ENCODE results near the gene KIRREL3.

KIRREL3 gene

GRCh38 chr11:126457817-126458216 lies 542.8 kb downstream of the KIRREL3 start:
- no peak for DNase-seq

DNA sequence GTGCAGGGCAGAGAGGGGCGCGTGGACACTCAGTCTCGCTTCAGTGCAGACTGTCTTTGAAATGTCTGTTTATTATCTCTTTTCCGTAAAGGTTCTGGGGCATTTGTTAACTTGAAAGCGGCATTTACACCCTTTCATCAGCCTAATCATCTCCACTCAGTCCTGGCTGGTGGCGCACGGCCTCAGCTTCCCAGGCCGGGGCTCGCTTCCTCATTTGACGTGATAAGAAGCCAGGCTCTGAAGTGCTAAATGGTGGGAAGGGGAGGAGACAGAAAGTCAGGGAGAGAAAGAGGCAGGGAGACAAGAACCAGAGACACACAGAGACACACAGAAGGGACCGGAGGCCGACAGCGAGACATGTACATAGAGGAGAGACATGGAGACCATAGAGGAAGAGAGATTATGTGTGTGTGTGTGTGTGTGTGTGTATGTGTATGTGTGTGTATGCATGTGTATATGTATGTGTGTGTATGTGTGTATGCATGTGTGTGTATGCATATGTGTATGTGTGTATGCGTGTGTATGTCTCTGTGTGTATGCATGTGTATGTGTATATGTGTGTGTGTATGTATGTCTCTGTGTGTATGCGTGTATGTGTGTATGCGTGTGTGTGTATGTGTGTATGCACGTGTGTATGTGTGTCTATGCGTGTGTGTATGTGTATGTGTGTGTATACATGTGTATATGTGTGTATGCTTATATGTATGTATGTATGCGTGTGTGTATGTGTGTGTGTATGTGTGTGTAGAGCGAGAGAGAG lies 543.6 kb downstream of the KIRREL3 start:
- DNase-seq, result no peak

GRCh38 chr11:126456089-126456488 lies 544.5 kb downstream of the KIRREL3 start:
- DNase-seq, result no peak

DNA sequence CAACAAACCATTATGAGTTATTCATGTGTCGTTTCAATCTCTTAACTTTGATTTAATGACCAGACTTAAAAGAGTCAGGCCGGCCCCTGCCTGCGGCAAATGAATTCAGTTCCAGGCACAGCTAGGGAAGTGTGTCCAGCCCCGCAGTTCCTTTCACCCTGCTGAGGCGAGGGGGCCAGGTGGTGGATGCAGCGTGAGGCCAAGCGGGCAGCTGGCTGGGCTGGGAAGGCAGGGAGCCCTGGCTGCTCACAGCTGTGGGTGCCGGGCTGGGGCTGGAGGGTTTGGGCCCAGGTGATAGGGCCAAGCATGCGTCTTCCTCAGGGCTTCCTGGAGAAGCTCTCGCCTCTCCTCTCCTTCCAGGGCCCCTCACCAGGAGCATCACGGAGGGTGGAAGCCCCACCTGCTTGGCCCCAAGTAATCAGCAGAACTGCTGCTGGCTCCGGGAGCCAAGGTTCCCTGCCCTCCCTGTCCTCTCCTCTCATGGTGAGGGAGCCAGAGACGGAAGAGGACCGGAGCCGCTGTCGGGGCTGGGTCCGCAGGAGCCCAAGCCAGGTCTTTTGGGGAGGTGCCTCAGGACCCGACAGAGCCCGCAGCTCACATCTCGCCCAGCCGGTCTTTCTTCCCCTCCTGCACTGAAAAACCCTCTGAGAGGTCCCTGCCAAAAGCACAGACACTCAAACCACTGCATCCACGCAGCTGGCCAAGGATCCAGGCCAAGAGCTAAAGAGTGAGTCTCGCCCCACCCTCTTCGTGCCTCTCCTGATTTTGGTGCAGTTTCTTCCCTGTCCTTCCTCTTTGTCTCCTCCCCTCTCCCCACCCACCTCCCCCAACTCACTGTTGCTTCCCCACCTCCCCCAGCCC lies 548.1 kb downstream of the KIRREL3 start:
- DNase-seq, result no peak

- DNase-seq, result no peak
Measured at GRCh38 chr11:126451211-126451802, 549.3 kb downstream of the KIRREL3 start.

GRCh38 chr11:126450806-126451205 lies 549.8 kb downstream of the KIRREL3 start:
- no peak for DNase-seq

- no peak for DNase-seq
Measured at GRCh38 chr11:126450198-126450597, 550.4 kb downstream of the KIRREL3 start.

- DNase-seq, result no peak
Measured at GRCh38 chr11:126446581-126446980, 554.0 kb downstream of the KIRREL3 start.

DNA sequence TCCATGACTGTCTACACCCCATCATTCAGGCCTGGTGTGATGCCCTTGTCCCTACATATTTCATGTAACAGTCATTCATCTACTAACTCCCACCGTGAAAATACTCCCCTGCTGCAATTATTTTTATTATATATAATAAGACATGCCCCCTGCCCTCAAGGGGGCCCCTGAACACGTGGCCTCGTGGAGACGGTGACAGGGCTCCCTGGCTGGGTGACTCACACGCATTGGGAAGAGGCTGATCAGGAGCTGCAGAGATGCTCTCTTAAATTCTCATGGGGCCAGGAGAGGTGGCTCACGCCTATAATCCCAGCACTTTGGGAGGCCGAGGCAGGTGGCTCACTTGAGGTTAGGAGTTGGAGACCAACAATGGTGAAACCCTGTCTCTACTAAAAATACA lies 556.5 kb downstream of the KIRREL3 start:
- DNase-seq, result no peak

DNA sequence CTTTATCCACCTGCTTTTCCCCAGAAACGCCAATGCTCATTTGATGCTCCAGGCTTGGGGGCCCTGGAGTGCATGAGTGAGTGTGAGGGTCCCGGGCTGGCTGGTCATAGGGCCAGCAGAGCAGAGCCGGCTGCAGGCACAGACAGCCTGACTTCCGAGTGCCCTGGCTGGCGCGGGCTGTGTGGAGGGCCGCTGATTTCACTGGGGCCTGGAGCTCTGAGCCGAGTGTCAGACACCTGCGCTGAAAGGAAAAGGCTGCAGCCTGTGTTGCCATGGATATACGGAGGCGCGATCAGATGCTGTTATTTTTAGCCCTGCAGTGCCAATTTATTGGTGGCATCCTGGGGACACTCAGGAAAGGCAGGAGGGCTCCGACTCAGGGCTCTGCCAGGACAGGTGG lies 557.5 kb downstream of the KIRREL3 start:
- no peak for DNase-seq

DNA sequence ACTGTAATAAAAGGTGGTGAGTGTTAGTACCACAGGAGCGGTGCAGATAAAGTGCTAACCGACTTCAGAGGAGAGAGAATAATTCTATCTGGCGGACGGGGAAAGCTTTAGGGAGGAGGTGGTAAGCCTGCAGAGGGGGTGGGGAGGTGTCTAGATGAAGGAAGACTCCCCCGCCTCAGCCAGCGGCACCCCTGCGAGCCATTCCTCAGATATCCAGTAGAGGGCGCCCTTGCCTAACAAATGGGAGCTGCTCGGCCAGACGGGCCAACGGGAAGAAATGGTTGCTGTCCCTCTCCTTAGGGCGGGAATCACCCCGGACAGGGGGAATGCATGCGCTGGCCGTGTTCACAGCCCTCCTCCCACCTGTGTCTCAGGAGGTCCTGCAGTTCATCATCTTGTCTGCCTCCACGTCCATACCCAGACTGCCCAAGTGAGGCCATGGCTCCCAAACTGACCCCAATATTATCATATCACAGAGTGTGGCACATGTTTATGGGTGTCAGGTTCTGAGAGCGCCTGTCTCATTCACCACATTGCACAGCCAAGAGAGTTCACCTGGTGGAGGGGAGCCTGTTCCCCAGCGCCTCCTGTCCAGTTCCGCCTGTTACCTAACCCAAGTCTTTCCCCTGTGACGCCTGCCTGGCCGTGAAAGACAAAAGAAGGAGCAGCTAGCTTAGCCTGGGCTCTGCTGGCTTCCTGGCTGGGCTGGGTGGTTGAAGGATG lies 559.6 kb downstream of the KIRREL3 start:
- peak; percentile 30 to 80 (median 58) for DNase-seq

DNA sequence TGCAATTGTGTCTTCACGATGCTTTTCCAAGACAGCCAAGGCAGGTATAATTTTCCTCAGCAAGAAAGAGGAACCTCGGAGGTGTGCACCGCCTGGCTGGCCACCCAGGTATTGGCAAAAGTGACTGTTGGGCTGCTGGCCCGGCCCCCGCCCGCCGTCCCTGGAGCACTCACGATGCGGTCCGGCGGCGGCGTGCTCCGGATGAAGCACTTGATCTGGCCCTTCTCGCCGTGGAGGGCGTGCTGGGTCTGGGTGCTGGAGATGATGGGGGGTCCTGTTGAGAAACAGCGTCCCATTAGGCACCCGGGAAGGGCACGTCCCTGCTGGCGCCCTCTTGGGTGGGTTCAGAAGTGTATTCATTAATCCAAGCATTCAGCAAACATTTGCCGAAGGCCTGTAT lies 560.3 kb downstream of the KIRREL3 start:
- no peak for DNase-seq

DNA sequence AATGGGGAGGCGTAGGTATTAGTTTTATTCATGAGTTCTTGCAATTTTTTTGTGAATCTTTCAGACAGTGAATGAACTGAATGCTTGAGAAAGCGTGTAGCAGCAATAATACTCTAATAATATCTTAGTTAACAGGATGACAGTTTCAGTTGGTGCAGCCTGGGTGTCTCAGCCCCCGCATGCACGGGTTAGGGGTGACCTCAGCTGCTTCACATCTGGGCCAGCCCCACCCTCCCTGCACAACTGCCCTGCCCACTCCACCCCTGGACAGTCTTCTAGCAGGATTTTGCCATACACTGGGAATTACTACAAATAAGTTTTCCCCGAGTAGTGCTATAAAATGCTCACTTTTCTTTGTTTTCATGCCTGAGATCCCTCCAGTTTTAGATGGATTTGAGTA lies 561.9 kb downstream of the KIRREL3 start:
- no peak for DNase-seq

- no peak for DNase-seq
Measured at GRCh38 chr11:126438272-126438671, 562.3 kb downstream of the KIRREL3 start.

GRCh38 chr11:126437731-126438130 lies 562.8 kb downstream of the KIRREL3 start:
- DNase-seq, result no peak

DNA sequence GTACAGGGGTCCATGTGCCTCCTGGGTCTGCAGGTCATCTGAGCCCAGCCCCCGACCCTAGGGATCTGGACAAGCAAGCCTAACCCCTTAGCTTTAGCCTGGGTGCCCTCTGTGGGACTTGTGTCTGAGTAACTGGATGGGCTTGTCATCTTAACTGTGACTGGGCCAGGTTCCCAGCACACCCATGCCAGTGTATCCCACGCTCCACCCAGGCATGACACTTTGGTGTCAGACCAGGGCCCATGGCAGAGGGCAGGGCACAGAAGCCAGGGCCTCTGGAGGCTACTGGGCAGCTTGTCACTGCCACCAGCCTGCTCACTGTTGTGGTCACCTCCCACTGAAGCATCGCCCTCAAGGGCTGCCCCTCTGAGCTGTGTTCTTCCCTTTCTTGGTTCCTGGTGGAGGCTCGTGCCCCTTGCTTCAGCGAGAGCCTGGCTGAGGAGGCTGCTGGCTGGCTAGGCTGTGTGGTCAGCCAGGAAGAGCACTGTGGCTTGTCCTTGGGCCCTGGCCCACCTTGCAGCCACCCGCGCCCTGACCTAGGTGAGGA lies 564.3 kb downstream of the KIRREL3 start:
- no peak for DNase-seq

GRCh38 chr11:126434950-126435335 lies 565.6 kb downstream of the KIRREL3 start:
- DNase-seq, result no peak

DNA sequence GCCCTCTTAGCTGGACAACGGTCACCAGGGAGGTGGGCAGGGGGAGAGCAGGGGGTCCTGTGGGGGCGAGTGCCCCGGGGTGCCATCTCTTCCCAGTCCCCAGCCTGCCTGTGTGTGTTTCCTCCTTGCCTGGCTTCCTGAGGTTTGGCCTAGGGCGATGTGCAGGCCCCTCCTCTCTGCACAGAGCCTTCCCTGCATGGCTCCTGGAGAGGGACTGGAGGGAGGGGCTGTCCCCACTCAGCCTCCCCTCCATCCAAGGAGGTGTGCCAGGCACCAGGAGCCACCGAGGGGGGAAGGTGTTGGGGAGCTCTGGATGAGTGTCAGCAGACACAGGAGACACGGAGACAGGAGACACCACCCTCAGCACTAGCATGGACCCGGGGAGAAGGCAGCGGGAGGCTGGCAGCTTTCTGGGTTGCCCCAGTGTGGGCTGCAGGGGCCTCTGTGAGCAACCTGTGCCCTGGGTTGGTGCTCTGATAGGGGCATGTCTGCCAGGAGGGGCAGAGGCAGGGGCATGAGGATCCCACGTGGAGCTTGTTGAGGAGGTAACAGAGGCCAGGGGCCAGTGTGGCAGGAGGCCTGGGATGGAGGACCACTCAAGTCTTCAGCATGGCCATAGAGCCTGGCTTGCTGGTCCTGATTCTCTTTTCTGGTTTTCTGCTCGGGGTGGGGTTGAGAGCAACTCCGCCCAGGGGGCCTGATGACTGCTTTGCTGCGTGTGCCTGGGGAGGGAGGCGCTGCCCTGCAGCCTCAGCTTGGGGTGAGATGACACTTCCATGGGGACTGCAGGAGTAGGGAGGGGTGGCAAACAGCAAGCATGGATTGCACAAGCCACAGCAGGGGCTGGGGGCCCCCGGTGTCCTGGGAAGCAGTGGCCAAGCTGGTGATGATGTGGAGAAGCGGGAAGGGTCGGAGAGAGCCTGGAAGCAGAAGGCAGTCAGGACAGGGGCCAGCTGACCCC lies 566.3 kb downstream of the KIRREL3 start:
- no peak for DNase-seq

DNA sequence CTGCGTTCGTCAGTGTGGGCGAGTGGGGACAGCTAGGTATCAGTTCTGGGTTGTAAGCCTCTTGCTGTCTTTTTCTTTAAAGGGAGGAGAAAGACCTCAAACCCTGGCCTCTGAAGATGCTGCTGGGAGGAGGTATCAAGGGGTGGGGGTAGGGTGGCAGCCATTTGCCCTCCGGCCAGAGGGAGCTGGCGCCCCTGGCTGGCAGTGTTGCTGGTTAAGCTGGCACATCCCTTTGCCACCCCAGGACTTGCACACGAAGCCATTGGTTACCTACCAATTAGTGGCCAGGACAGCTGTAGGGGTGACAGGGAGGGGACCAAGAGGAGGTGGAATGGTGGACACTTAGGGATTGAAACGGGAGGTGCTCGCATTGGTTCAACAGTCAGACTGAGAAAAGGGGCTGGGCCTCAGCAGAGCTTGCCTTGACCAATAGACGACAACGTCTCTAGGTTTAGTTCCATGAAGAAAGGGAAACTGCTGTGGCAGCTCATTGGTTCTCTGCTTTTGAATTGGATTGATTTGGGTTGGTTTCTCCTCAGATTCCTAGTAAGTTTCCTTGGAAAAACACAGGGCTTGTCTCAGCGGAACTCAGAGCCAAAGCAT lies 567.2 kb downstream of the KIRREL3 start:
- no peak for DNase-seq

GRCh38 chr11:126432525-126432924 lies 568.0 kb downstream of the KIRREL3 start:
- no peak for DNase-seq

DNA sequence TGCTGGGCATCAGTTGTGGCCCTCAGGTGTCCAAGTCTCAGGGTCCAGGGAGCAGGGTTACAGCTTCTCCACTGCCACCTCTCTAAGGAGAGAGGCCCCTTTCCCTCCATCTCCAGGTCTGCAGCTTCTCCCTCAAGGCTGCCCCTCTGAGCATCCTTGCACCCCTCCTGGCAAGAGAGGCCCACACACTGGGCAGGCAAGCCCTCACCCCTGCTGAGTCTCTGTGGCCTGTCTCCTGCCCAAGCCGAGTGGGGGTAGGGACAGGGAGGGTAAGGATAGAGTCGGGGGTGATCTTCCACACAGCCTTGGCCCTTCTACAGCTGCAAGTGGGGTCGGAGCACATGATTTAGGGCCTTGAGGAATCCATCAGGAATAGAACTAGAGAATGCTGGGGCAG lies 568.5 kb downstream of the KIRREL3 start:
- DNase-seq, result no peak

All from stimulated activated naive CD4-positive, alpha-beta T cell (primary cell).